Thymus (tissue), 11 donors: ENCODE measurements around the gene UBP1. TPM values are rescaled to one million over a fixed set of nuclear protein-coding genes. Genes with fewer than 3 reads are reported as not detected.
"Not testable (repeated sequence)": the region's sequence is repeated elsewhere in the genome, so short reads cannot be mapped to it uniquely, and the experiment has no call there.

Source experiments
- DNase-seq, 9 donors: peaks; one replicate each; pipeline ENCODE4 v3.0.0-alpha.2; 2013; ENCODE audit warnings: low spot score in 9 of 9, low read depth in 6 of 9, missing footprints in 1 of 9
- H3K27ac ChIP-seq, 2 donors: one replicate each; pipeline ENCODE4 v1.5.1; 2013; ENCODE audit warnings: control low read depth in 1 of 2, low read depth in 1 of 2, low read length in 1 of 2, mild to moderate bottlenecking in 1 of 2, moderate library complexity in 1 of 2
- H3K27me3 ChIP-seq, 2 donors: one replicate each; pipeline ENCODE4 v1.5.1; 2013; ENCODE audit warnings: low read length in 1 of 2; ENCODE audit not compliant: control insufficient read depth in 2 of 2, insufficient read depth in 1 of 2
- H3K36me3 ChIP-seq, 2 donors: one replicate each; pipeline ENCODE4 v1.5.1; 2013; ENCODE audit warnings: low read length in 1 of 2, mild to moderate bottlenecking in 1 of 2, moderate library complexity in 1 of 2; ENCODE audit not compliant: control insufficient read depth in 2 of 2, insufficient read depth in 2 of 2
- H3K4me1 ChIP-seq, 2 donors: one replicate each; pipeline ENCODE4 v1.5.1; 2013; ENCODE audit warnings: low read length in 2 of 2; ENCODE audit not compliant: control insufficient read depth in 2 of 2, insufficient read depth in 2 of 2
- H3K4me3 ChIP-seq, 2 donors: one replicate each; pipeline ENCODE4 v1.5.1; 2013; ENCODE audit warnings: low read length in 2 of 2, control low read depth in 1 of 2, mild to moderate bottlenecking in 1 of 2
- H3K9me3 ChIP-seq, 2 donors: one replicate each; pipeline ENCODE4 v1.5.1; 2013; ENCODE audit warnings: low read length in 1 of 2, mild to moderate bottlenecking in 1 of 2; ENCODE audit not compliant: control insufficient read depth in 2 of 2, insufficient read depth in 1 of 2
- WGBS: extraction: QIAGEN DNeasy Blood & Tissue Kit; methylation state at CpG from one replicate; pipeline ENCODE4 v1.1.7; 2013; 5-methylcytosine and 5-hydroxymethylcytosine counted together
- polyA plus RNA-seq: library from polyadenylated mRNA; stranded (reverse); fragments of 200-250 nt; gene quantifications from one replicate; pipeline ENCODE4 v1.2.3, GENCODE V29; 2013
- total RNA-seq: library from RNA; stranded (reverse); fragments of 120-200 nt; gene quantifications from one replicate; pipeline ENCODE4 v1.2.4, GENCODE V29; 2013
- donor health status: healthy.

UBP1 gene
- total and polyA plus RNA-seq, 2 donors = 38.2 to 72.3 TPM

DNA sequence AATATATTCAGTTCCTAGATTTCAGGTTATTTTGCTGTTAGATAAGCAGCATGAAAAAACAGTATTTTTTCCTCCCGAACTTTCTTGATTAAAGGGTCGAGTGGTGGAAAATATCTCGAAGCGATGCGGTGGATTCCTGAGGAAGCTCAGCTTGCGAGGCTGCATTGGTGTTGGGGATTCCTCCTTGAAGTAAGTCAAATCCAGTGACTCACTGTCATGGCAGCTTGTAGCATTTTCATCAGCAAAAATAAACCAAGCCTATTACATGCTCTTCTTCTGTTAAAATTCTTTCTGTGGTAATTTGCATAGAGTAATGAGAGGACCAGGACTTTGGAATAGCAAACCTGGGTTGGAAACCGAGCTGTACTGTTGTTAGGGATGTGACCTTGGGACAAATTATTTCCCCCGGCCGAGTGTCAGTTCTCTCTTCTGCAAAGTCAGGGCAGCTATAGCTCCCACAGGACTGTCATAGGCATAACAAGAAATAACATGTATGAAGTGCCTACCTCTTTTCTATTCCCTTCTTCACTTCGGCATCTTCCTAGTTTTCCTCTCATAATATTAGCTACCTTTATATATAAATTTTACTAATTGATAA, 75.6 kb downstream of the UBP1 start:
- H3K27me3 ChIP-seq = no peaks in the 10 kb centered on the region
- 93% methylated on average over 10 of the region's 10 CpGs for WGBS
- no peak overlapping the region for H3K27ac ChIP-seq
- no peaks in the 10 kb centered on the region for H3K4me1 ChIP-seq
- no peaks in the 10 kb centered on the region for H3K9me3 ChIP-seq
- H3K4me3 ChIP-seq = no peak overlapping the region
- no peak for DNase-seq
- H3K36me3 ChIP-seq = no peaks in the 10 kb centered on the region

DNA sequence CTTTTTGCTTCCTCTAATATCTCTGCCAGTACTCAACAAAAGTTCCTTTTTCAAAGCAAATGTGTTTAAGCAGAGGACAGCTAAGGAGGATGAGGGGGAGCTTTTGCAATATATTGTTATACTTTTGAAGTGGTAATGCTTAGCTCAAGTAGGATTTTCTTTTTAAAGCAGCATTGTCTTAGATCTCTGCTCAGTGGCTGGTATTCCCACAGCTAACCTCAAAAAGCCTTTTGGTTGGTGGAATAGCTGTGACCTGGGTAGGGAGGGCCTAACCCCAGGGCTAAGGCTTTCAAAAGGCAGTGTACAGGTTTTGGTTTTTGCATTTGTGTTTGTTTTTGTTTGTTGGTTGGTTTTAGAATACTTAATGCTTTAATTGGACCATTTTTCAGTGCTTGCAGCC, 76.1 kb downstream of the UBP1 start:
- H3K36me3 ChIP-seq = no peaks in the 10 kb centered on the region
- H3K27me3 ChIP-seq = no peaks in the 10 kb centered on the region
- no peak overlapping the region for H3K4me3 ChIP-seq
- H3K4me1 ChIP-seq = no peaks in the 10 kb centered on the region
- H3K9me3 ChIP-seq = no peaks in the 10 kb centered on the region
- H3K27ac ChIP-seq = no peak overlapping the region
- peak in 2 of 9 donors; percentile 16 to 39 for DNase-seq

DNA sequence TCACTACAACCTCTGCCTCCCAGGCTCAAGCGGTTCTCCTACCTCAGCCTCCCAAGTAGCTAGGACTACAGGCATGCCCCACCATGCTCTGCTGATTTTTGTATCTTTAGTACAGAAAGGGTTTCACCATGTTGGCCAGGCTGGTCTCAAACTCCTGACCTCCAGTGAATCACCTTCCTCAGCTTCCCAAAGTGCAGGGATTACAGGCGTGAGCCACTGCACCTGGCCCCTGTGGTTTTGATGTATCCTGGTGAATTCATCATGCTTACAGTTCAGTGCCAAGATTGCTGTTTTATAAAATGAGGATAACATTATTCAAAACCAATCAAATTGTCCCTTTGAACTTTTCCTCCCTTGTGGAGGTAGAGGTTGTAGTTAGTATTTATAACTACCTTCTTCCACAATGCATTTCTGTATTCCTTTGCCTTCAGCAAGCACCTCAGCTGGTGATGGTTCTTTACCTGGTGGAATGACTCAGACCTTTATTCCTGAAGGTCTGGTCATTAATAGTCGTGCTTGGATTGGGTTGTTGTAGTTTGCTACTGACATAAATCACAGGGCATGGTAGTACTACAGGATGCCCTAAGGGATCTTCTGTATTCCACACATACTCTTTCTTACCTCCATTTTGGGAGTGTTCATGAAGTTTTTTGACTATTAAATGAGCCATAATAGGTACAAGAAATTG, 76.9 kb downstream of the UBP1 start:
- DNase-seq = no peak
- Histone ChIP-seq H3K36me3 (no peaks in the 10 kb centered on the region), H3K4me1 (no peaks in the 10 kb centered on the region), H3K27me3 (no peaks in the 10 kb centered on the region), H3K4me3 (no peak overlapping the region), H3K27ac (no peak overlapping the region), H3K9me3 (no peaks in the 10 kb centered on the region)
- WGBS = 94% methylated on average over 3 of the region's 3 CpGs

DNA sequence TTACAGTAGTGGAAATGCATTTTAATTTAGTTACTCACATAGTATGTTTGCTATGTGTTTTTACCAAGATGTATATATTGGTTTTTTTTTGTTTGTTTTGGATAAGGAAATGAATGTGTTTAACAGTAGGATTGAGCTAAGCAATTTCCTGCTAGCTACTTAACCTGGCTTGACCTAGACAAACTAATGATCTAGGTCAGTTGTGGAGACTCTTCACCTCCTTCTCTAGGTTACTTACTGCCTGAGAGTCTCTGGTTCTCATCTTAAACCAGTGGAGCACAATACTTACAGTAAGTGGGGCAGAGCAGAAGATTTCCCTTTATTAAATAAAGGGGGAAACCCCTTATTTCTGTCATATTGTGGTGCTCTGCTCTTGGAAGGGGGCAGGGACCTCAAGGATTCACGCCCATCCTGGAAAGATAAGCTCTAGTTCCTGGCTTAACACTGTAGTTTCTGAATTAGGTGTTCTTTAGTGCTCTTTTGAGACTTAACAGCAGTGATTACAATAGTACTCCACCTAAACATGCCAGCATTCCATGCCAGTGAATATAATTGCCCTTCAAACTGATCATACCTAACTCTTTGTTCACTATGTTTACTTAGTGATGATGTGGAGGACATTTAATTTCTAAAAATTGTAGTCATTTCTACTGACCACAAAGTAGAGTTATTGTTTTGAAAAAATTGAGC, 79.9 kb downstream of the UBP1 start:
- WGBS = 94% methylated on average over 1 of the region's 1 CpG
- Histone ChIP-seq H3K4me1 (no peaks in the 10 kb centered on the region), H3K4me3 (no peak overlapping the region), H3K27ac (no peak overlapping the region), H3K9me3 (no peaks in the 10 kb centered on the region), H3K27me3 (no peaks in the 10 kb centered on the region), H3K36me3 (no peaks in the 10 kb centered on the region)
- no peak for DNase-seq

DNA sequence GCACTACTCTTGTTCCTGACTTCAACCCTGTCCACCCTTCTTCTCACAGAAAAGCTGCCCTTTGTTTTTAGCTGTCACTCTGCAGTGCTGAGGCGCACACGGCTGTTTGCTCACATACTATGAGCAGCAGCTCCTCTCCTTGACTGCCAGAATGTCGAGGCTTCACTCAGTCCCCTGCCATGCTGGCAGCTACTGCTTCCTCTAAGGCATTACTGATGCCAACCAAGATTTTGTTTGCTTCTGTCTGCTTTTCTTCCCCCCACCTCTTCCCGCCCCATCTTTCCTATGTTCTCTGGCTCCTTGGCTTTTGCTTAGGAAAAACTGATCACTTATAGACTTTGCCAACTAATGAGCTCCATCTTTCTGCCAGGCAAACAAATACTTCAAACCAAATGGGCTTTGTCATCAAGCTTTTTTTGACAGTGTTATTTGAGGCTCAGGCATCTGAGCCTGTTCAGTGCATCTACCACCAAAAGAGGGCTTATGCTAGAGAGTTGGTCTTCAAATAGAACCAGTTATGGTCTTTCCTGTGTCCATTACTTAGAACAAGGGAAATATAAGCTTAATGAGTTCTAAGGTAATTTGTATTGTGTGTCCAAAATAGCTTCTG, 81.9 kb downstream of the UBP1 start:
- DNase-seq = no peak
- Histone ChIP-seq H3K27me3 (no peaks in the 10 kb centered on the region), H3K9me3 (no peaks in the 10 kb centered on the region), H3K36me3 (no peaks in the 10 kb centered on the region), H3K4me1 (no peaks in the 10 kb centered on the region), H3K27ac (no peak overlapping the region), H3K4me3 (no peak overlapping the region)
- 93% methylated on average over 4 of the region's 4 CpGs for WGBS

DNA sequence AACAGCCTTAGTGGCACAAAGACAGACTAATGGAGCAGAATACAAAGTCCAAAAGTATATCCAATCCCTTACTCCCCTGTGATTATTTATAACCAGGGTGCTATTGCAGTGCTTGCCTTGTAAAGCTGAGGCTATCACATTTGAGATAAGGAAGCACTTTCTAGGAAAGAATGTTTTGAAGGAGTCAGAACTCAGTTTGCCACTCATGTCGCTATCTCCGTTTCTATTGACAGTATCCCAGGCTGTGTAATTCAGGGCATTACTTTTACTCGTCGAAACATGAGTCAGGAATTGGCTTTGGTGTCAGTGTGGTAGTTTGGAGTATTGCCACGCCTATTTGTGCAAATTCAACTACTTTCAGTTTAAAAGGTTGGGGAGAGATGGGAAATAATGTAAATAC, 84.6 kb downstream of the UBP1 start:
- DNase-seq = no peak
- Histone ChIP-seq H3K27ac (no peak overlapping the region), H3K4me1 (no peaks in the 10 kb centered on the region), H3K27me3 (no peaks in the 10 kb centered on the region), H3K4me3 (no peak overlapping the region), H3K36me3 (no peaks in the 10 kb centered on the region), H3K9me3 (no peaks in the 10 kb centered on the region)
- WGBS = 94% methylated on average over 5 of the region's 5 CpGs

DNA sequence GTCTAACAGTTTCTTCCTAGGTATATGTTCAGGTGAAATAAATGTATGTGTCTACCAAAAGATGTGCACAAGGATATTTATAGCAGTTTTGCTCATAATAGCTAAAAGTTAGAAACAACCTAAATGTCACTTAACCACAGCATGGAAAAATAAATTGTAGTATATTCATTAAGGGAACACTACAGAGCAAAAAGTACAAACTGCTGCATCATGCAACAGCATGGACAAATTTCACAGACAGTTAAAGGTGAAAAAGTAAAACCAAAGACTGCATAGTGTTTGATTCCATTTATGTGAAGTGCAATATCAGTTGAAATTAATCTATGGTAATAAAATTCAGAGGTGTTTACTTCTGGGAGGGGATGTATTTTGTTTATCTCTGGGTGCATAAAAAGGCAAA, 100.4 kb downstream of the UBP1 start:
- Histone ChIP-seq H3K27me3 (no peaks in the 10 kb centered on the region), H3K27ac (no peak overlapping the region), H3K36me3 (no peaks in the 10 kb centered on the region), H3K4me3 (no peak overlapping the region), H3K4me1 (no peaks in the 10 kb centered on the region), H3K9me3 (peaks cover 0 to 2% of the 10 kb centered on the region in 2 donors)
- DNase-seq = no peak

DNA sequence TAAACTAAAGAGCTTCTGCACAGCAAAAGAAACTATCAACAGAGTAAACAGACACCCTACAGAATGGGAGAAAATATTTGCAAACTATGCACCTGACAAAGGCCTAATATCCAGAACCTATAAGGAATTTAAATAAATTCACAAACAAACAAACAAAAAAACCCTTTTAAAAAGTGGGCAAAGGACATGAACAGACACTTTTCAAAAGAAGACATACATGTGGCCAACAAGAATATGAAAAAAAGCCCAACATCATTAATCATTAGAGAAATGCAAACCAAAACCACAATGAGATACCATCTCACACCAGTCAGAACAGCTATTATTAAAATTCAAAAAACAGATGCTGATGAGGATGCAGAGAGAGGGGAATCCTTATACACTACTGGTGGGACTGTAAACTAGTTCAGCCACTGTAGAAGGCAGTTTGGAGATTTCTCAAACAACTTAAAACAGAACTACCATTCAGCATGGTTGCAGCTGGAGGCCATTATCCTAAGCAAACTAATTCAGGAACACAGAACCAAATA, 101.2 kb downstream of the UBP1 start:
- DNase-seq, H3K36me3 ChIP-seq, H3K27ac ChIP-seq, H3K9me3 ChIP-seq, H3K4me3 ChIP-seq, H3K27me3 ChIP-seq, H3K4me1 ChIP-seq: not testable (repeated sequence)
